ENCODE data around the gene PGA3.

GRCh38 chr11:61174273-61174672 lies 29.0 kb upstream of the PGA3 start:
- TF ChIP-seq, protein P1, sequence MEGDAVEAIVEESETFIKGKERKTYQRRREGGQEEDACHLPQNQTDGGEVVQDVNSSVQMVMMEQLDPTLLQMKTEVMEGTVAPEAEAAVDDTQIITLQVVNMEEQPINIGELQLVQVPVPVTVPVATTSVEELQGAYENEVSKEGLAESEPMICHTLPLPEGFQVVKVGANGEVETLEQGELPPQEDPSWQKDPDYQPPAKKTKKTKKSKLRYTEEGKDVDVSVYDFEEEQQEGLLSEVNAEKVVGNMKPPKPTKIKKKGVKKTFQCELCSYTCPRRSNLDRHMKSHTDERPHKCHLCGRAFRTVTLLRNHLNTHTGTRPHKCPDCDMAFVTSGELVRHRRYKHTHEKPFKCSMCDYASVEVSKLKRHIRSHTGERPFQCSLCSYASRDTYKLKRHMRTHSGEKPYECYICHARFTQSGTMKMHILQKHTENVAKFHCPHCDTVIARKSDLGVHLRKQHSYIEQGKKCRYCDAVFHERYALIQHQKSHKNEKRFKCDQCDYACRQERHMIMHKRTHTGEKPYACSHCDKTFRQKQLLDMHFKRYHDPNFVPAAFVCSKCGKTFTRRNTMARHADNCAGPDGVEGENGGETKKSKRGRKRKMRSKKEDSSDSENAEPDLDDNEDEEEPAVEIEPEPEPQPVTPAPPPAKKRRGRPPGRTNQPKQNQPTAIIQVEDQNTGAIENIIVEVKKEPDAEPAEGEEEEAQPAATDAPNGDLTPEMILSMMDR (conservative IDR thresholded peaks at IDR 0.05; ENCODE audit: low read length), result no peak
- TF ChIP-seq EZH2phosphoT487 (IDR thresholded peaks at IDR 0.05; ENCODE audit: borderline replicate concordance, low read depth, low read length), result no peak

Data from OCI-LY7 (cell line).